Sigmoid colon (tissue), 7 donors: Measurements from ENCODE around the gene AMMECR1. TPM values are rescaled to one million over a fixed set of nuclear protein-coding genes. Genes with fewer than 3 reads are reported as not detected.

Experiments
- DNase-seq: peaks from one replicate; pipeline ENCODE4 v3.0.0-alpha.2; 2019
- H3K27ac ChIP-seq, 4 donors: fragments of 200-600 bp; sonication (generic); one replicate each; pipeline ENCODE4 v1.5.1; 2016 to 2019; ENCODE audit warnings: mild to moderate bottlenecking in 1 of 4
- H3K27me3 ChIP-seq, 3 donors: fragments of 200-600 bp; sonication (generic); one replicate each; pipeline ENCODE4 v1.5.1; 2019; ENCODE audit warnings: mild to moderate bottlenecking in 1 of 3
- H3K36me3 ChIP-seq, 4 donors: fragments of 200-600 bp; sonication (generic); one replicate each; pipeline ENCODE4 v1.5.1; 2016 to 2019
- H3K4me1 ChIP-seq, 4 donors: fragments of 200-600 bp; sonication (generic); one replicate each; pipeline ENCODE4 v1.5.1; 2017 to 2019
- H3K4me3 ChIP-seq, 4 donors: fragments of 200-600 bp; sonication (generic); one replicate each; pipeline ENCODE4 v1.5.1; 2017 to 2019; ENCODE audit warnings: mild to moderate bottlenecking in 2 of 4, moderate library complexity in 1 of 4
- H3K9me3 ChIP-seq, 4 donors: fragments of 200-600 bp in 3 of 4; sonication (generic) in 3 of 4; one replicate each; pipeline versions ENCODE4 v1.5.1 to v1.6.1; 2013 to 2019
- CTCF ChIP-seq, 4 experiments: fragments of 450-650 bp in 3 of 4; fragments of 200-600 bp in 1 of 4; IDR thresholded peaks; one replicate each; pipeline ENCODE4 v1.5.1; 2016 to 2019; ENCODE audit warnings: antibody characterized with exemption in 4 of 4, mild to moderate bottlenecking in 3 of 4, moderate library complexity in 2 of 4
- EP300 ChIP-seq, 4 donors: sonication (generic); formaldehyde crosslinking; IDR thresholded peaks; one replicate each; pipeline ENCODE4 v1.6.1; 2017; ENCODE audit warnings: antibody characterized with exemption in 4 of 4
- POLR2A ChIP-seq, 2 donors: fragments of 450-650 bp; IDR thresholded peaks; one replicate each; pipeline ENCODE4 v1.6.1; 2016; ENCODE audit warnings: antibody characterized with exemption in 2 of 2, mild to moderate bottlenecking in 2 of 2, moderate library complexity in 2 of 2
- POLR2AphosphoS5 ChIP-seq, 4 donors: sonication (generic); formaldehyde crosslinking; IDR thresholded peaks; one replicate each; pipeline ENCODE4 v1.6.1; 2017; ENCODE audit warnings: antibody characterized with exemption in 4 of 4
- WGBS, 2 donors: extraction: QIAGEN DNeasy Blood & Tissue Kit; methylation state at CpG; one replicate each; pipeline ENCODE4 v1.1.7; 2013; 5-methylcytosine and 5-hydroxymethylcytosine counted together
- intact Hi-C: fragments of 100-400 bp; cut with DNase I; formaldehyde crosslinking; loops from one replicate; pipeline ENCODE4 v1.15.1; 2023
- polyA plus RNA-seq, 3 donors: library from polyadenylated mRNA; stranded (reverse); fragments of 200-250 nt; gene quantifications; one replicate each; pipeline ENCODE4 v1.2.3, GENCODE V29; 2013
- total RNA-seq, 4 donors: library from RNA; depleted of rRNA; stranded (reverse); fragments of >200 nt; gene quantifications; one replicate each; pipeline ENCODE4 v1.1.0, GENCODE V29; 2016
- donor health status: healthy with polysubstance abuse.
- donor health status: Bipolar disorder and iron deficiency.
- donor health status: healthy.

AMMECR1 gene
- 1 to 10 TPM; 1.5 to 3.2 (median 2.2) TPM for total RNA-seq
- polyA plus RNA-seq = 1 to 10 TPM; 3.6 to 8.1 (median 5.4) TPM

GRCh38 chrX:110317820-110318663 is at the start of gene AMMECR1:
Gene AMMECR1 (minus strand): TSS chrX:110318085. CDS start chrX:110318071, 14 bp downstream.
- no peaks in the 10 kb centered on the region for H3K27me3 ChIP-seq
- H3K4me3 ChIP-seq = peak within 1 kb of the TSS; percentile 62 to 81 (median 72)
- H3K36me3 ChIP-seq = no peaks in the 10 kb centered on the region
- DNase-seq = peak; percentile 86
- TF ChIP-seq EP300 (IDR thresholded peaks at IDR 0.05) (no peak), POLR2AphosphoS5 (IDR thresholded peaks at IDR 0.05) (peak; percentile 41 to 71 (median 62)), POLR2A (IDR thresholded peaks at IDR 0.05) (peak in 1 of 2 donors; percentile 12), CTCF (IDR thresholded peaks at IDR 0.05) (no peak)
- intact Hi-C loops = loop anchor here (2.0 to 10.0 kb wide), 4 partner anchors 153 to 783 kb away; partner anchors contain the start of genes ACSL4, NXT2 and TMEM164
- H3K27ac ChIP-seq = peak within 1 kb of the TSS; percentile 83 to 84 (median 84)
- H3K9me3 ChIP-seq = no peaks in the 10 kb centered on the region
- H3K4me1 ChIP-seq = peaks cover 0 to 11% (median 0%) of the 10 kb centered on the region in 4 donors
- WGBS, 2 donors = 0 to 1% methylated on average over 77 to 78 of the region's 78 CpGs

- Histone ChIP-seq H3K36me3 (no peaks in the 10 kb centered on the region), H3K9me3 (no peaks in the 10 kb centered on the region), H3K27me3 (no peaks in the 10 kb centered on the region), H3K4me3 (no peak overlapping the region), H3K27ac (no peak overlapping the region), H3K4me1 (no peaks in the 10 kb centered on the region)
- intact Hi-C loops = no loop called here
- WGBS, 2 donors = 88 to 91% methylated on average over 1 of the region's 1 CpG
- no peak for DNase-seq
- no peak for TF ChIP-seq POLR2AphosphoS5 (IDR thresholded peaks at IDR 0.05)
- no peak for TF ChIP-seq POLR2A (IDR thresholded peaks at IDR 0.05)
- no peak for TF ChIP-seq CTCF (IDR thresholded peaks at IDR 0.05)
- TF ChIP-seq EP300 (IDR thresholded peaks at IDR 0.05) = no peak
Measured at GRCh38 chrX:110363244-110363643, 45.4 kb upstream of the AMMECR1 start.

- TF ChIP-seq POLR2AphosphoS5 (IDR thresholded peaks at IDR 0.05) (no peak), EP300 (IDR thresholded peaks at IDR 0.05) (no peak), POLR2A (IDR thresholded peaks at IDR 0.05) (no peak), CTCF (IDR thresholded peaks at IDR 0.05) (no peak)
- WGBS, 2 donors = 12 to 62% methylated on average over 1 of the region's 1 CpG
- H3K4me3 ChIP-seq = no peak overlapping the region
- H3K36me3 ChIP-seq = no peaks in the 10 kb centered on the region
- no peaks in the 10 kb centered on the region for H3K27me3 ChIP-seq
- intact Hi-C loops = no loop called here
- peaks cover 0 to 1% (median 0%) of the 10 kb centered on the region in 4 donors for H3K4me1 ChIP-seq
- no peak for DNase-seq
- no peaks in the 10 kb centered on the region for H3K9me3 ChIP-seq
- no peak overlapping the region for H3K27ac ChIP-seq
Measured at GRCh38 chrX:110359273-110359672, 41.4 kb upstream of the AMMECR1 start.

GRCh38 chrX:110358548-110358947 is 40.7 kb upstream of the AMMECR1 start, which contains the start of gene RTL9:
Gene RTL9 (plus strand): TSS chrX:110358848. CDS start chrX:110450618, 91,770 bp downstream.
- Histone ChIP-seq H3K36me3 (no peaks in the 10 kb centered on the region), H3K27ac (no peak within 1 kb of the TSS), H3K4me1 (peaks cover 0 to 1% (median 0%) of the 10 kb centered on the region in 4 donors), H3K27me3 (no peaks in the 10 kb centered on the region), H3K4me3 (no peak within 1 kb of the TSS), H3K9me3 (no peaks in the 10 kb centered on the region)
- TF ChIP-seq EP300 (IDR thresholded peaks at IDR 0.05) = no peak
- no peak for TF ChIP-seq POLR2AphosphoS5 (IDR thresholded peaks at IDR 0.05)
- no peak for TF ChIP-seq CTCF (IDR thresholded peaks at IDR 0.05)
- TF ChIP-seq POLR2A (IDR thresholded peaks at IDR 0.05) = no peak
- intact Hi-C loops = no loop called here
- DNase-seq = no peak
- WGBS, 2 donors = 90% methylated on average over 2 of the region's 2 CpGs
